Measurements from ENCODE around the gene RASAL2.

GRCh38 chr1:178169649-178170048 is 75.7 kb downstream of the RASAL2 start:
- TF ChIP-seq CTCF (IDR thresholded peaks at IDR 0.05): no peak
- no peak for TF ChIP-seq ZFX (IDR thresholded peaks at IDR 0.05; ENCODE audit: borderline replicate concordance)

Measured in 22Rv1 (cell line).